Measurements from ENCODE around the gene CDRT15. TPM values are rescaled to one million over a fixed set of nuclear protein-coding genes. Genes with fewer than 3 reads are reported as not detected.
A peak's percentile ranks its signal among the peaks of the same experiment; 100 is the strongest.

The CDRT15 gene
- total and polyA plus RNA-seq, 2 donors from 2014 or later = not detected

DNA sequence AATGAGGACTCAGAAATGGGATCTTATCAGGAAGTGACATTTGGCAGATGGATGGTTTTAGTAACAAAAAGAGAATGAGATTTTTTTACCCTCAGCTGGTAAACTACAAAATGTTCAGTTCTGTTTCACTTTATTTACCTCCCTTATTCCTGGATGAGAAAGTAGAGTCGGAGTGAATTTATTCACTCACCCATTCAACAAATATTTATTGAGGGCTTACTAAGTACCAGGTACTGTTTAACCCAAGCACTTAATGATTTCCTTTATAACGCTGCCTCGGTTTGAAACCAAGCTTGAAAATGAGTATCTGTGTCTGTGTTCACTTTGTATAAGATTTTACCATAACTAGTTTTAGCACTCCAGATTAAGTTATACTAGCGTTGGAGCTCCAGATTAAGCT lies 38.1 kb downstream of the CDRT15 start:
- no peak overlapping the region for H3K4me3 ChIP-seq (ENCODE audit: low read length in 3 of 3)
- no peaks in the 10 kb centered on the region for H3K36me3 ChIP-seq (ENCODE audit: control insufficient read depth in 2 of 3, insufficient read depth in 3 of 3, low read length in 3 of 3)
- DNase-seq (no peak), FAIRE-seq (no peak)
- H3K9me3 ChIP-seq (ENCODE audit: control insufficient read depth in 2 of 3, insufficient read depth in 1 of 3, low read length in 3 of 3) = no peaks in the 10 kb centered on the region
- no peak overlapping the region for H3K9ac ChIP-seq (ENCODE audit: low read length in 3 of 3)
- TF ChIP-seq, protein P1, sequence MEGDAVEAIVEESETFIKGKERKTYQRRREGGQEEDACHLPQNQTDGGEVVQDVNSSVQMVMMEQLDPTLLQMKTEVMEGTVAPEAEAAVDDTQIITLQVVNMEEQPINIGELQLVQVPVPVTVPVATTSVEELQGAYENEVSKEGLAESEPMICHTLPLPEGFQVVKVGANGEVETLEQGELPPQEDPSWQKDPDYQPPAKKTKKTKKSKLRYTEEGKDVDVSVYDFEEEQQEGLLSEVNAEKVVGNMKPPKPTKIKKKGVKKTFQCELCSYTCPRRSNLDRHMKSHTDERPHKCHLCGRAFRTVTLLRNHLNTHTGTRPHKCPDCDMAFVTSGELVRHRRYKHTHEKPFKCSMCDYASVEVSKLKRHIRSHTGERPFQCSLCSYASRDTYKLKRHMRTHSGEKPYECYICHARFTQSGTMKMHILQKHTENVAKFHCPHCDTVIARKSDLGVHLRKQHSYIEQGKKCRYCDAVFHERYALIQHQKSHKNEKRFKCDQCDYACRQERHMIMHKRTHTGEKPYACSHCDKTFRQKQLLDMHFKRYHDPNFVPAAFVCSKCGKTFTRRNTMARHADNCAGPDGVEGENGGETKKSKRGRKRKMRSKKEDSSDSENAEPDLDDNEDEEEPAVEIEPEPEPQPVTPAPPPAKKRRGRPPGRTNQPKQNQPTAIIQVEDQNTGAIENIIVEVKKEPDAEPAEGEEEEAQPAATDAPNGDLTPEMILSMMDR (IDR thresholded peaks at IDR 0.05; ENCODE audit: borderline replicate concordance, extremely low read depth, insufficient read depth) = no peak
- H3K27me3 ChIP-seq (ENCODE audit: control insufficient read depth, insufficient read depth, low read length) = no peaks in the 10 kb centered on the region
- intact Hi-C loops (cut with DNase I) = no loop called here
- H3K4me1 ChIP-seq (ENCODE audit: control insufficient read depth in 2 of 3, insufficient read depth in 2 of 3, low read depth in 1 of 3, low read length in 3 of 3) = no peaks in the 10 kb centered on the region
- H3K27ac ChIP-seq (ENCODE audit: low read depth in 2 of 2, low read length in 2 of 2) = no peak overlapping the region

DNA sequence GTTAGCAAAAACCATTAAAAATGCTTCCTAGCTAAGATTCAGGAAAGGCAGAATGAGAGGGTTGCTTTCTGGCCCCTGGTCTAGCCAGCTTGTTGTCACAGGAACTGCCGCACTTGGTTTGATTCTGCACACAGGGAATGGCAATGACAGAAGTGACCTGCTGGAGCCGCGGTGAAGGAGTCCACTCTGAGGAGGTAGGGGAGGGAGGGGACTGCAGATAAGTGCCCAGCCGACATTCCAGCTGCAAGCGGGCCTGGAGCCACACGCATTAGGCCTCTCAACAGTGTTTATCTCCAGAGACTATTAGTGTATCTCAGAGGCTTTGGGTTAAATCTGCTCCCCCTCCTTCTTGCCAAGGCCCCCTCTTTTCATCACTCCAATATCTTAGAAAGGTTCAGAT lies 38.6 kb downstream of the CDRT15 start:
- FAIRE-seq (no peak), DNase-seq (peak in 3 of 5 donors; percentile 34 to 64 (median 37))
- H3K4me1 ChIP-seq (ENCODE audit: control insufficient read depth in 2 of 3, insufficient read depth in 2 of 3, low read depth in 1 of 3, low read length in 3 of 3) = no peaks in the 10 kb centered on the region
- H3K27ac ChIP-seq (ENCODE audit: low read depth in 2 of 2, low read length in 2 of 2) = no peak overlapping the region
- H3K9me3 ChIP-seq (ENCODE audit: control insufficient read depth in 2 of 3, insufficient read depth in 1 of 3, low read length in 3 of 3) = no peaks in the 10 kb centered on the region
- H3K9ac ChIP-seq (ENCODE audit: low read length in 3 of 3) = no peak overlapping the region
- no peaks in the 10 kb centered on the region for H3K27me3 ChIP-seq (ENCODE audit: control insufficient read depth, insufficient read depth, low read length)
- no peak overlapping the region for H3K4me3 ChIP-seq (ENCODE audit: low read length in 3 of 3)
- TF ChIP-seq, protein P1 (IDR thresholded peaks at IDR 0.05; ENCODE audit: borderline replicate concordance, extremely low read depth, insufficient read depth) = no peak
- intact Hi-C loops (cut with DNase I) = no loop called here
- H3K36me3 ChIP-seq (ENCODE audit: control insufficient read depth in 2 of 3, insufficient read depth in 3 of 3, low read length in 3 of 3) = no peaks in the 10 kb centered on the region

DNA sequence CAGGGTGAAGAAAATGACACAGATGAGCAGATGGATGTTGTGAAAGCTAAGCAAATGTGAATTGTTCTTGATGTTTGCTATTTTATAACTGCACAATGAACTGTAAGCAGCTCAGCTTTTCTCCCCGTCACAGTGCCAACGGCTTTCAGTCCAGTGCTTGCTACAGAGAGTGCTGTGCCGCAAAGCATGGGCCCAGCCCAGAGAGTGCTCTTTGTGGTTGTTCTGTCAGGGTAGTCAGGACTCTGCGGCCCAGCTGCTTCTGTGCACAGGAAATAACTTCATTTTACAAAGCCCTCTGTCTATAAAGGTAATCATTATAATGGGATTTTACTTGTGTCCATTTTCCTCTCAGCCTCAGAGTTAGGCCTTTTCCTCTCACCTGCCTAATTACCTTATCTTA lies 39.1 kb downstream of the CDRT15 start:
- no peak for FAIRE-seq
- Histone ChIP-seq H3K4me1 (ENCODE audit: control insufficient read depth in 2 of 3, insufficient read depth in 2 of 3, low read depth in 1 of 3, low read length in 3 of 3) (no peaks in the 10 kb centered on the region), H3K27ac (ENCODE audit: low read depth in 2 of 2, low read length in 2 of 2) (no peak overlapping the region), H3K9me3 (ENCODE audit: control insufficient read depth in 2 of 3, insufficient read depth in 1 of 3, low read length in 3 of 3) (no peaks in the 10 kb centered on the region), H3K9ac (ENCODE audit: low read length in 3 of 3) (no peak overlapping the region), H3K27me3 (ENCODE audit: control insufficient read depth, insufficient read depth, low read length) (no peaks in the 10 kb centered on the region), H3K4me3 (ENCODE audit: low read length in 3 of 3) (no peak overlapping the region), H3K36me3 (ENCODE audit: control insufficient read depth in 2 of 3, insufficient read depth in 3 of 3, low read length in 3 of 3) (no peaks in the 10 kb centered on the region)
- TF ChIP-seq, protein P1 (IDR thresholded peaks at IDR 0.05; ENCODE audit: borderline replicate concordance, extremely low read depth, insufficient read depth) = no peak
- DNase-seq = no peak
- intact Hi-C loops (cut with DNase I) = no loop called here

DNA sequence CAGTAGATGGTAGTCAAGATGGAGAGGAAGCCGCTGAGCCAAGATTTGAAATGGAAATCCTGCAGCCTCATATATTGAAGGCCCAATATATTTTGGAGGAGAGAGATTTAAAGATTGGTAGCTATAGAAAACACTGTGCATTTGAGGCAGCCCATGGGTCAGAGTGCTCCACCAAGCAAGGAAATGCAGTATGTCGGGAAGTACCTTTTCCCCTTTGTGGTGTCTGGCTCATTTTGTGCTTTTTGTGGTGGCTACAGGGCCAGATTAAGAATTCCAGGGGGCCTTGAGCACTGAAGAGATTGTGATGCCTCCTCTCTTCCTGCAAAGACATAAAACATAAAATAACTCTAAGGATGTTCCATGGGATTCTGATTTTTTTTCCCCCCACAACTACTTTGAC lies 39.6 kb downstream of the CDRT15 start:
- DNase-seq = no peak
- Histone ChIP-seq H3K4me3 (ENCODE audit: low read length in 3 of 3) (no peak overlapping the region), H3K27me3 (ENCODE audit: control insufficient read depth, insufficient read depth, low read length) (no peaks in the 10 kb centered on the region), H3K9me3 (ENCODE audit: control insufficient read depth in 2 of 3, insufficient read depth in 1 of 3, low read length in 3 of 3) (no peaks in the 10 kb centered on the region), H3K27ac (ENCODE audit: low read depth in 2 of 2, low read length in 2 of 2) (no peak overlapping the region), H3K4me1 (ENCODE audit: control insufficient read depth in 2 of 3, insufficient read depth in 2 of 3, low read depth in 1 of 3, low read length in 3 of 3) (no peaks in the 10 kb centered on the region), H3K9ac (ENCODE audit: low read length in 3 of 3) (no peak overlapping the region), H3K36me3 (ENCODE audit: control insufficient read depth in 2 of 3, insufficient read depth in 3 of 3, low read length in 3 of 3) (no peaks in the 10 kb centered on the region)
- FAIRE-seq = no peak
- intact Hi-C loops (cut with DNase I) = no loop called here
- TF ChIP-seq, protein P1 (IDR thresholded peaks at IDR 0.05; ENCODE audit: borderline replicate concordance, extremely low read depth, insufficient read depth) = no peak
